Calu3 (cell line): ENCODE results near the gene GEMIN2. TPM values are rescaled to one million over a fixed set of nuclear protein-coding genes. Genes with fewer than 3 reads are reported as not detected.
"Not testable (repeated sequence)": the region's sequence is repeated elsewhere in the genome, so short reads cannot be mapped to it uniquely, and the experiment has no call there.

Experiments used
- BruUV-seq: library from RNA; stranded (reverse); fragments of 400-500 nt; replicated peaks from 2 replicates; lab custom pipeline; 2021; lab: Mats Ljungman, UMichigan
- CTCF ChIA-PET: fragments of 300-600 bp; sonication (Branson Sonifier 250); formaldehyde crosslinking; loops from one replicate; lab custom pipeline; 2022; ENCODE audit warnings: antibody characterized with exemption; lab: Charles Lee
- DNase-seq: peaks from one replicate; pipeline ENCODE4 v3.0.0; 2022
- H3K27ac Mint-ChIP-seq: one replicate; pipeline ENCODE4 v1.8.0; 2022; ENCODE audit warnings: mixed read lengths; ENCODE audit not compliant: unreplicated experiment
- H3K27me3 Mint-ChIP-seq: one replicate; pipeline ENCODE4 v1.8.0; 2022; ENCODE audit warnings: mixed read lengths; ENCODE audit not compliant: unreplicated experiment
- H3K36me3 Mint-ChIP-seq: one replicate; pipeline ENCODE4 v1.8.0; 2022; ENCODE audit warnings: mild to moderate bottlenecking, moderate library complexity, mixed read lengths; ENCODE audit not compliant: insufficient read depth, unreplicated experiment
- H3K4me1 Mint-ChIP-seq: one replicate; pipeline ENCODE4 v1.8.0; 2022; ENCODE audit warnings: mild to moderate bottlenecking, low read depth, mixed read lengths; ENCODE audit not compliant: unreplicated experiment
- H3K4me3 Mint-ChIP-seq: one replicate; pipeline ENCODE4 v1.8.0; 2022; ENCODE audit warnings: mild to moderate bottlenecking, low read depth, moderate library complexity, mixed read lengths; ENCODE audit not compliant: unreplicated experiment
- H3K9me3 Mint-ChIP-seq: one replicate; pipeline ENCODE4 v1.8.0; 2022; ENCODE audit warnings: low read depth, mixed read lengths; ENCODE audit not compliant: unreplicated experiment
- CTCF ChIP-seq: fragments of 200-600 bp; IDR thresholded peaks from one replicate; pipeline ENCODE4 v1.8.0; 2022; ENCODE audit warnings: antibody characterized with exemption; ENCODE audit not compliant: unreplicated experiment
- intact Hi-C: fragments of 100-400 bp; cut with micrococcal nuclease; formaldehyde crosslinking; loops from one replicate; pipeline ENCODE4 v1.10.0; 2022; ENCODE audit not compliant: unreplicated experiment
- total RNA-seq: library from RNA; stranded (reverse); gene quantifications from 2 replicates; pipeline ENCODE4 v1.2.3, GENCODE V29; 2022

GEMIN2 gene
- total RNA-seq, 1 experiment from 2014 or later: 20.1 TPM

GRCh38 chr14:39090548-39091111, 23.5 kb upstream of the GEMIN2 start:
- H3K9me3 Mint-ChIP-seq: no peaks in the 10 kb centered on the region
- peaks cover 15% of the 10 kb centered on the region for H3K36me3 Mint-ChIP-seq
- DNase-seq: no peak
- H3K4me1 Mint-ChIP-seq: no peaks in the 10 kb centered on the region
- TF ChIP-seq CTCF: no peak
- H3K27me3 Mint-ChIP-seq: no peaks in the 10 kb centered on the region
- CTCF ChIA-PET: no interaction called here
- H3K4me3 Mint-ChIP-seq: no peak overlapping the region
- H3K27ac Mint-ChIP-seq: no peak overlapping the region
- intact Hi-C loops: no loop called here
- no TSS peak for BruUV-seq

GRCh38 chr14:39091716-39092115, 22.4 kb upstream of the GEMIN2 start:
- DNase-seq: no peak
- Mint-ChIP-seq H3K4me3 (no peak overlapping the region), H3K4me1 (no peaks in the 10 kb centered on the region), H3K27ac (no peak overlapping the region), H3K9me3 (no peaks in the 10 kb centered on the region), H3K36me3 (peaks cover 21% of the 10 kb centered on the region), H3K27me3 (no peaks in the 10 kb centered on the region)
- intact Hi-C loops: no loop called here
- no peak for TF ChIP-seq CTCF
- TSS peak; percentile 5 for BruUV-seq
- CTCF ChIA-PET: no interaction called here

GRCh38 chr14:39094515-39094914, 19.6 kb upstream of the GEMIN2 start:
- Mint-ChIP-seq H3K36me3 (peaks cover 16% of the 10 kb centered on the region), H3K9me3 (no peaks in the 10 kb centered on the region), H3K4me3 (no peak overlapping the region), H3K27ac (no peak overlapping the region), H3K27me3 (no peaks in the 10 kb centered on the region), H3K4me1 (peaks cover 14% of the 10 kb centered on the region)
- BruUV-seq: no TSS peak
- DNase-seq: no peak
- intact Hi-C loops: no loop called here
- no peak for TF ChIP-seq CTCF
- CTCF ChIA-PET: interaction anchor here (0.7 kb wide), 1 partner anchor 21 kb away, joined by 3 read pairs; no protein-coding TSS in a partner anchor

GRCh38 chr14:39097159-39097558, 17.0 kb upstream of the GEMIN2 start:
- no TSS peak for BruUV-seq
- Mint-ChIP-seq H3K36me3 (peaks cover 22% of the 10 kb centered on the region), H3K9me3 (no peaks in the 10 kb centered on the region), H3K4me1 (peaks cover 22% of the 10 kb centered on the region), H3K4me3 (no peak overlapping the region), H3K27me3 (no peaks in the 10 kb centered on the region), H3K27ac (no peak overlapping the region)
- CTCF ChIA-PET: no interaction called here
- TF ChIP-seq CTCF: no peak
- intact Hi-C loops: no loop called here
- no peak for DNase-seq

GRCh38 chr14:39099215-39099614, 14.9 kb upstream of the GEMIN2 start:
- CTCF ChIA-PET: interaction anchor here (0.6 to 0.8 kb wide), 2 partner anchors 44 to 1019 kb away, joined by 4 to 6 read pairs; no protein-coding TSS in a partner anchor
- intact Hi-C loops, H3K27ac Mint-ChIP-seq, H3K9me3 Mint-ChIP-seq, H3K27me3 Mint-ChIP-seq, DNase-seq, H3K4me3 Mint-ChIP-seq, BruUV-seq: not testable (repeated sequence)
- Mint-ChIP-seq H3K36me3 (peaks cover 42% of the 10 kb centered on the region), H3K4me1 (peaks cover 28% of the 10 kb centered on the region)
